NOMO-1 treated with dmso at 0.1 percent for 144 hours (cell line): ENCODE results near the gene HACE1.
"Not testable (repeated sequence)": the region's sequence is repeated elsewhere in the genome, so short reads cannot be mapped to it uniquely, and the experiment has no call there.

Source experiments
- DNase-seq: peaks from one replicate; lab custom pipeline; 2025; ENCODE audit not compliant: unreplicated experiment; lab: John Stamatoyannopoulos, UW

Gene HACE1

DNA sequence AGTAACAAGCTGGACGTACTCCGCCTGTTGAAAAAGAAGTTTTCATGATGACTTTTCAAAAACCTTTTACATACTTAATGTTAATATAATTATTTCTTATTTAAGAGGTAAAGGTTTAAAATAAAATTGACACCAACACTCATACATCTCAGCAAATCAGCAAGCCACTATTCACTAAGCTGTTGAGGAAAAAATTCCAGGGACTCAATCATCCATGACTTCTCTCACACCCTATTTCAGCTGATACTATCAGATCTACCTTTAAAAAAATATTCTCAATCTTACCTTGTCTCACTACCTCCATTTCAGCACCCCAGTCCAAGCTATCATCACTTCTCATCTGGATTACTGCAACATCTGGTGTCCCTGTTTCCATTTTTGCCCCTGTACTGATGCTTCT, 109.3 kb downstream of the HACE1 start:
- DNase-seq = no peak

DNA sequence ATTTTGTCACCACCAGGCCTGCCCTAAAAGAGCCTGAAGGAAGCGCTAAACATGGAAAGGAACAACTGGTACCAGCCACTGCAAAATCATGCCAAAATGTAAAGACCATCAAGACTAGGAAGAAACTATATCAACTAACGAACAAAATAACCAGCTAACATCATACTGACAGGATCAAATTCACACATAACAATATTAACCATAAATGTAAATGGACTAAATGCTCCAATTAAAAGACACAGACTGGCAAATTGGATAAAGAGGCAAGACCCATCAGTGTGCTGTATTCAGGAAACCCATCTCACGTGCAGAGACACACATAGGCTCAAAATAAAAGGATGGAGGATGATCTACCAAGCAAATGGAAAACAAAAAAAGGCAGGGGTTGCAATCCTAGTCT, 120.6 kb downstream of the HACE1 start:
- DNase-seq = not testable (repeated sequence)

DNA sequence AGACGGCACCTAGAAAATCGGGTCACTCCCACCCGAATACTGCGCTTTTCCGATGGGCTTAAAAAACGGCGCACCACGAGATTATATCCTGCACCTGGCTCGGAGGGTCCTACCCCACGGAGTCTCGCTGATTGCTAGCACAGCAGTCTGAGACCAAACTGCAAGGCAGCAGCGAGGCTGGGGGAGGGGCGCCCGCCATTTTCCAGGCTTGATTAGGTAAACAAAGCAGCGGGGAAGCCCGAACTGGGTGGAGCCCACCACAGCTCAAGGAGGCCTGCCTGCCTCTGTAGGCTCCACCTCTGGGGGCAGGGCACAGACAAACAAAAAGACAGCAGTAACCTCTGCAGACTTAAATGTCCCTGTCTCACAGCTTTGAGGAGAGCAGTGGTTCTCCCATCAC, 122.2 kb downstream of the HACE1 start:
- not testable (repeated sequence) for DNase-seq

DNA sequence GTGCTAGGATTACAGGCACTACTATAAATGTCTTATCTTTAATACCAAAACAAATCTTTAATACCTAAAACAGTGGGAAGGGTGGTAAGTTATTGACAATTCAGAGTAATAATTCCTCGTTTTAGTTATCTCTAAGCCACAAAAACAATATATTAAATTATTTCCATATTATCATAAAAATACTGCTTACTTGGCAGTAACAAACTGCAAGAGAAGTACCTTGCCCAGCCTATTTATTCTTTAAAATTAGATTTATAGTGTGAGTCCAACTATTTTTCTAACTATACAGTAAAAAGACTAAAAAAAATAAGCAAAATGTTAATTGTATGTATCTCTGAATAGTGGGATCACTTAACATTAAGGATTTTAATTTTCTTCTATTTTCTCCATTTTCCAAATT, 123.2 kb downstream of the HACE1 start:
- DNase-seq = no peak

DNA sequence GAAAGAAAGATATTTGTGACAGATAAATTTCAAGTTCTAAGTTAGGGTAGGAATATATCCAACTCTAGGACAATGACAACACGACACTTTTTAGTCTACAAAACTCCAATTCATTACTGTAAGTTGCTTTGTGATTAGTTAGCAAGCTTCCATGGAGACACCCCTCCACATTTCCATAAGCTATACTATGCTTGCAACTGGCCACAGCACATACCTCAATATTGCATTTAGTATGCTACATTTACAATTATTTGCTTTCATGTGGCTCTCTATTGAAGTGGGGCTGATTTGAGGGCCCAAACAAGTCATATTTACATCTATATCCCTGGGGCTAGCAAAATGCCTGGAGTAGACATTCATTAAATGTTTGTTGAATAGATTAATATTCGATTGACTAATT, 129.3 kb downstream of the HACE1 start:
- DNase-seq = no peak

DNA sequence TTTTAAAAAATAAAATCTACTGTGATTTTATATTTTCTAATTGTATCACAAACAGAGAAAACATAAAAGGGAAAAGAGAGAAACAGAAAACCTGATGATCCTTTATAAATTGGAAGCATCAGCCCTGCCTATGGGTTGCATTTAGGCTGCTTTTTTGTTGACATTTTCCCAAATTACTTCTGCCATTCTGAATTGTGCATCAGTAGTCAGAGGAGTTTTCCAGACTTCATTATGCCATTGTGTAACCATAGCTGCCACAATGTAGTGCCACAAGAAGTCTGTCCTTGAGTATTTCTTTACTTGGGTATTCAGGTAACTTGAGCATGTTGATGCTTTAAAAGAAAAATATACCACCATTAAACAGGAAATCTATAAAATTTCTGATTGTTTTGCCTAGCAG, 130.3 kb downstream of the HACE1 start:
- DNase-seq = no peak

DNA sequence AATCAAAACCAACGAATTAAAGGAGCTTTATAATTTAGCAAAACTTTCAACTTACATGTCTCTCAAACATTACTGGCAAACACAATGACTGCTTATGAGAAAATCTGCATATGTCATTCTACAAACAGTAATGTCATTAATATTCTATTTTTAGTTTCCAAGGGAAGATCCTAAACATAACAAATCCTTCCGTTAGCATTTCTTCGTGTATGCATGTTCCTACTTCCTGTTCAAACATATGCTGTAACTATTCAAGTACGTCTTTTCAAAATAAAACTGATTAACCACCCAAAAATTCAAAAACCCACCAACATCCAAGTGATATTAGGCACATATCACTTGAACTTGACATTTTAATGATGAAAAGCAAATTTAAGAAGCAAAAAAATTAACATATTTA, 131.3 kb downstream of the HACE1 start:
- no peak for DNase-seq

DNA sequence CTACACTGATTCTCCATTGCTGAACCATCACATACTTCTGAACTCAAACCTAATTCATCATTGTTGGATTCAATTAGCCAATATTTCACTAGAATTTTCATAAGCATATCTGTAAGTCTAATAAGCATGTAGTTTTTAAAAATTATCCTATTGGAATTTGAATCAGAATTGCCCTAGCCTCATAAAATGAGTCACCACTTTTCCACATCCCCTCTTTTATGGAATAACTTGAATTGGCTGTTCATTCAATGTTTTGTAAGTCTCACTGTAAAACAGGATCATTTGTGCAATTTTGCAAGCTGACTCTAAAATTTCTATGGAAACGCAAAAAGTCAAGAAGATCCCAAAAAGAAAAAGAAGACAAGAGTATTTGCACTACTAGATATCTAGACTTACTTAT, 141.0 kb downstream of the HACE1 start:
- DNase-seq = no peak

DNA sequence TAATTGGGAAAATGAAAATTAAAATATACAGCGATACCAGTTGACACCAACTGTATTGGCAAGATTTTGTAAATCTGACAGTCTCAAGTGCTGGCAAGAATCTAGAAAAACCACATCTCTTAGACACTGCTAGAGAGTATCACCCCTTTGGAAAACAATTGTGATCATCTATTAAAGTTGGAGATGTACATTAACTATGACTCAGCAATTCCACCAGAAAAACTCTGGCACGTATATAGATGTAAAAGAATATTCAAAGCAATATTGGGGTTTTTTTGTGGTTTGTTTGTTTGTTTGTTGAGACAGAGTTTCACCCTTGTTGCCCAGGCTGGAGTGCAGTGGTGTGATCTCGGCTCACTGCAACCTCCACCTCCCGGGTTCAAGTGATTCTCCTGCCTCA, 142.9 kb downstream of the HACE1 start:
- no peak for DNase-seq

DNA sequence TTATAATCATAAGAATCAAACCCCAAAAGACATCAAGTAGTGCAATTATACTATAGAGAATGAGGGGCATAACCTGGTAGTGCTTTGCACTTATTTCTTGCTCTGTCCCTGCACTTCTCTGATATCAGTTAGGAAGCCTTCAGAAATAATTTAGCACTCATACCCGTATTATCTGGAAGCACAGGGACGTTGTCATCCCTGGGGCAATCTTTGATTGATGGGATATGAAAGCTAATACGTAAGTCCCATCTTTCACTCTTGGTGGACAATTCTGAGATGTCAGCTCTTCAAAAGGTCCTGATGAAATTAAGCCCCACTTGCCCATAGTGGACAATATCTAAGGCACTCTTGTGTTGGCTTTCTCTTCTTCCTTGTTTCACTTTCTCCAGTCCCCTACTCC, 144.9 kb downstream of the HACE1 start:
- no peak for DNase-seq

DNA sequence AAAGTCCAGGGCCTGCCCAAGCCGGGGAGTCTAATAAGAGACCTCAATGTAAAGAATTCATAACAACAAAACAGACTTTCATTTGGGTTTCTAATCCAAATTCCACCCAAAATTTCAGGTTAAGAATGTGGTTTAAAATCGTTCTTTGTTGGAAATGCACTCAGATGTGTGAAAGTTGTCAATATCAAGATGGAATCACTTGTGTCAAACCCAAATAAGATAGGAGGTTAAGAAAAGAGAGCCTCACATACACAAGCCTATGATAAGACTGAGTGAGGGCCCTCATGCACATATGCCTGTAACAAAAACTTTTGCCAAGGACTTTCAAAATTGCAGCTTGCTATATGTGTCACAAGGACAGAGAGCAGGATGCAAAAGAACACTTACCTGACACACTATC, 145.7 kb downstream of the HACE1 start:
- no peak for DNase-seq

DNA sequence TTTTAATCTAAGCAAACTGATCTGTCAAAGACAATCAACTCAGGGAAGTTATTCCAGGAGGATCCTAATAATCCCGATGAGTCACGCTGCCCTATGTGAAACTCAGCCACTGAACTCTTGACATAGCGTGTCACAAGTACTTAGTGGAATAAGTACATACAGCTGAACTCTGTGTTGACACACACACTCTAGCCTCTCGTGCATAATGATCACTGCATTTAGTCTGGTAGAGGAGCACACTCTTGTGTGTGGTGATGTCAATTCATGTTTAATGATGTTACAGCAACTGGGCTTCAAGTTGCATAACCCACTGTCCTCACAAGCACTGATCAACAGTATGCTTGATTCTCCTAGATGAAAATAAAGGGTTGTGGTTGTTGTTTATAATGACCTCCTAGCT, 148.3 kb downstream of the HACE1 start:
- DNase-seq = peak; percentile 61

DNA sequence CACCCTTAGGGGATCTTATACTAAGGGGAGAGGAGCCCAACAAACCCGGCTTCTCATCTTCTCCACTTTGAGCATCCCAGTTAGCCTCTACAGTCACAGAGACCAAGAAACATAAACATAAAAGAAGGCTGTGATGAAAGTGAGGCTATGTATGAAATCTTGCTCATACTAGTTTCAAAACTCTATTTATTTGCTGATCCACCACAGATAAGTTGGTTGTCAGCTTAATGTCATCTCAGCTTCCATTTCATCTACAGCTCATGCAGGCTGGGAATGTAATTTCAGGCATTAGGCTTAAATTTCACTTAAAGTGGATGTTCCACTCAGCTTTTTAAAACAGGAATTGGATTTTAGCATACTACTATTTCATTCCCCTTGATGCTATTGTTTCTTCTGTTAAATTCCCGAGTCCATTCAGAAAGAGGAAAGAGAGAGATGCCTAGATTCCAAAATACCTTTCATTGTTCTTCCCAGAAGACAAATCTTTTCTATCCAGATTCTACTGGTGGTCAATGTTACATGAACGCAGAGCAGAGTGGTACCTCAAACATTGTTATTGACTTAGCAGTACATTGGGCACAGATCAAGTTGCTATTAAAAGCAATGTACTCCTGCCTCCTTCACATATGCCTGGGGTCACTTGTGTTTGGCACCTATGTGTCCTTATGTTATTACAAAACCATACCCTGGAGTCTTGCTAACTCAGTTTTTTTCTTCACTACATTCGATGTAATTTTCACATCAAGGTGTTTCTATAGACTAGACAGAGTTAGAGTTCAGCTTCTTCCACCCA, 149.0 kb downstream of the HACE1 start:
- DNase-seq = no peak

DNA sequence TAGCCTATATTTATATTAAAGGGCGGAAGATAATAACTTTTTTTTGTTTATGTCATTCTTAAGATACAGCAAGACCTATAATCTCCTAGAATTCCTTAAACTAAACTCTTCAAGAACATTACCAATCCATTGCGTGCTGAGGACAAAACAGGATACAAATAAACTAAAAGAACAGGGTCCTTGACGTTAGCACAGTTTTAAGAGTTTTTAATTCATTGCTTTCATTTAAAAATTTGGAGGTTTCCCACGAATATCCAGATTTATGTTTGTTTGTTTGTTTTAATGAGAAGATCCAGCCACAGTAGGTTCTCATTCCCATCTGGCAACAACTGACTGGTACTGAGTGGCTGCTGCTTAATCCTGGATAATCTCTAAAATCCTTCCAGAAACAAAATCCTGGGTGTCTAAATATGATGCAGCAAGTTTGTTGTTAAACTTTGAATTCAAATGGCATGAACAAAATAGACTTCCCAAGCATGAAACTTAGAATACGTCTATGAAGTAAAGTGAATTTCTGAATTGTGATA, 153.7 kb downstream of the HACE1 start:
- DNase-seq = no peak

DNA sequence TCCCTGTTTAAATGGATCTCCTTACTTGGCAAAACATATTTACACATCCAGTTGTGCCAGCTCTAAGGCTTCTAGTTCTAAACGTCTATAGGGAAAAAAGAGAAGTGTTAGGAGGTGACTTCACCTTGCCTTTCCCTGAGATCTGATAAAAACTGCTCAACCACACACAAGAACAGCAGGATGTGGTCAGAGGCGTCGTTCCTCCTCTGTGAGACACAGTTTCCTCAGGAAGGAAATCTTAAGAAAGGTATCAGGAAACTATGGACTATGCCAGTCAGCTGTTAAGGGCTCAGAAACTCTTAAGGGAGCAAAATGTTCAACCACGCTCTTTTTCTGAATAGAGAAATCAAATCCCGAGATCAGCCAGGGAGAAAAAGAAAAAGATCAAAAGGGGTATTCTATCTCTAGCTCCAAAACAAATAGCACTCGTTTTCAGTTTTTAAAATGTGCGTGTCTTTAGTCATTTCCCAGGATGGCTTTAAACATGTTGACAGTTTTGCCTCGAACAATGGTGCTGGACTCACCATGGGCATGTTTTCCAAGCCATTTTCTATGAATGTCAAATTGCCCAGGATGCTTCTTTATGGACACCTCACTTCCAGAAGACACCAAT, 154.5 kb downstream of the HACE1 start:
- DNase-seq = peak; percentile 70

DNA sequence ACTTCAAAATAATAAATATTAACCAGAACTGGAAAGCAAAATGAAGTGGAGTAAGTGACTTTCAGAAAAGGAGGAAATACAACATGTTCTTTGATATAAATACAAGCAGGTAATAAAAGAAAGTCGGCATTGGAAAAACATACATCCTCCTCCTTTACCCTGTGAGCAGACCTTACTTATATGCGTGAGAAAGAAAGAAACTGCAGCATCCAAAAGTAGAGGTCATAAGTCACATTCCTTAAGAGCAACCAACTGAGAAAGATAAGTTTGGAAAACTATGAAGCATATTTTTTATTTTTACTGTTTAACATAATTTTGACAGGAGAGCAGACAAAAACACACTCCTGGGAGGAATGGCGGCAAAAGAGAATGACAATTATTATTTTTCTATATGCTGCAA, 155.5 kb downstream of the HACE1 start:
- DNase-seq = no peak

DNA sequence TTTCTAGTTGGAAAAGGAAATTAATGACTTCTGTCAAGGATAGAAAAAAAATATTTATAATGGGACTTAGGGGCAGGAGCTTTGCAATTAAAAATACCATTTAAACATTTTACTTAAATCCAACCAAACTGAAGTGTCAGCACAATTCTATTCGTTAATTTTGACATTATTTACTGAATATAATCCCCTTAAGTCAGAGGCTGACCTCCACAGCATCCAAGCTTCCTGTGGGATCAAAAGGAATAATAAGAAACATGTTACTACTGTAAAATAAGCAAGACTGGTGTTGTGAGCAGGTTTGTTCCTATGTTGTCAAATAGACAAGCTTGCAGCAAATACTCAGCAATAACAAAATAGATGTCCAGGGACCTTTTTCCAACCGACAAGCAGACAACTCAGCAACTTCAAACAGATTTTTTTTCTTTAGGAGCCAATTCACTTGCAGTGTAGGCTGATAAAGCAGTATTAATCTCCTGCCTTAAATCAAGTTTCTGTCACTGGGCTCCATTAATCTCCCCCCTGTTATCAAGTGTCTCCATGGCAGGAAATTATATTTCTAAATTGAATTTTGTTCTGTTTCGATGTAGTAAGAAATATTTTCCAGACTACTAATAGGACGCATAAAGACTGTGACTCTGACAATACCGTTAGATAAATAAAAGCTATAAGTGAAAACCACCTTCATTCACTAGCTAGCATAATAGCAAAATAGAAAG, 157.4 kb downstream of the HACE1 start:
- DNase-seq = no peak

DNA sequence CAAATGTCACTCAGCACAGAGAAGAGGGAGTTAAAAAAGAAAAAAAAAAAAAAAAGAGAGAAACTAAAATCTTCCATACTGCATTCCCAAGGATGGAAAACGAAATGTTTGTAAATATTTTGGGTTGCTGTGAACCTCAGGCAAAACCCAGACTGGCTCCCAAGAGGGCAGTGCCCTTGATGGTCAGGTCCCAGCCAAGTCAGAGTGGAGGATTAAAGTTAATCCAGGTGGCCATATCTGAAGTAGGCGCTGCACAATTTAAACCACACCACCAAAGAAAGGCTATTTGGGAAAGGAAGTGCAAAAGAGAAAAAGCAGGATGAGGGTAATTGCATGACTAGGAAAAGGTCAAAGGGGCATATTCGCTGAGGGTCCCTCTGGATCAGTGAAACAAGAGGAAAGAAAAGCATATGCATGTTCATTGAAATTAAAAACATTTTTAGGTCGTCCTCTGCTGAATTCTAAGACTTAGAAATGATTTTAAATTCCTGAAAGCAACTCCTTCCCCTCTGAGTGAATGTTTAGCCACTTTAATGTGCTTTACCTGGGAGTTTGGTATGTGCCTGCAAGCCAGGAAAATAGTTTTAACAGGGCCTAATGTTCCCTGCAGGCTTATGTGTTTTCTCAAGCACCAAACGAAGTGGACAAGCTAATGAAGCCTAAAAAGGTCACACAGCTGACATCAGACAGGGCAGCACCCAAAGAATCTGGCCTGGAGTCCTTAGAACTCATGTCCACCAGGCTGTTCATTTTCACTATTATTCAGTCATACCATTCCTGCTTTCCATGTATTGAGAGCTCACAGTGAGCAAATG, 159.1 kb downstream of the HACE1 start:
- no peak for DNase-seq

DNA sequence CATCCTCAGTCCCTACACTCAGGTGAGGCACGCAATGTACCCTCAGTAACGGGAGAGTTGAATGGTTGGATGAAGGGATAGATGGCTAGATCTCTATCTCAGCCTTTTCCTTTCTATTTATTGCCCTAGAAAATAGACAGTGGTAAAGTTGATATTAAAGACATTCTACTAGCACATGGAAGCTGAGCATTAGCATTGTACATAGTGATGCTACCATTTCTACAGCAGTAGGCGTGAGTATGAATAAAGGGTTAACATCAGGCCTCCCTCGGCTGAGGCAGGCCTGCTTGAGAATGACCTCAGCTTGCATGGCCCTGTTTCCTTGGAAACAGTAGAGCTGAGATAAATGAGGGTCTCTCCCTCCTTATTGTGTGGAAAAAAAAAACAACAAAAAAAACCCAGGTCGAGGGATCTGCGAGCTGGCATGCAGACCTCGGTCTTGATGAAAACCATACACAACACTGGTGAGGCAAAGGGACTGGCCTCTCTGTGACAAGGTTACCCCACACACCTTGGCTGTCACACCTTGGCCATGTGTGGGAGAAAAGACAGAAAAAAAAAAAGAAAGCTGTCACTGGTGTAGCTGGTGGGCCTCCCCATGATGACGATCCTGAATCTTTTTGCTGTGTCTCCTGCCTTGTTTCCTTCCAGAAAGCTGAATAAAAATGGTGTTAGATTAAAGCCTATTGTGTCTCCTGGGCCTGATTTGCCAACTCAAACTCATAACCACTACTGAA, 160.0 kb downstream of the HACE1 start:
- no peak for DNase-seq

DNA sequence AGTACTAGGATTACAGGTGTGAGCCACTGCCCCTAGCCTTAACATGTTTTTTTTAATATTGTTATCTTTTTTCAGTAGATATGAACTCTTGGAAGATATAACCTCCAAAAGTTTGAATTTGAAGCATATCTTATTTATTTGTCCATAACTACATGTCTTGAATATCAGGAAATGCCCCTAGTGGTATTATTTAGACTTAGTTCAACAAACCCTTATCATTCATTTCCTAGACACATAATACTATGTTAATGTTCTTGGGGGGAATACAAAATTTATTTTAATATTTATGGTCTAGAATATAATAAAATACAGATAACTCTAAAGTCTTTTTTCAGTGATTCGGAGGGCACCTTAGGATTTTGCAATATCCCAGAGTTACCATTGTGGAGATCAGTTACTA, 160.7 kb downstream of the HACE1 start:
- no peak for DNase-seq

DNA sequence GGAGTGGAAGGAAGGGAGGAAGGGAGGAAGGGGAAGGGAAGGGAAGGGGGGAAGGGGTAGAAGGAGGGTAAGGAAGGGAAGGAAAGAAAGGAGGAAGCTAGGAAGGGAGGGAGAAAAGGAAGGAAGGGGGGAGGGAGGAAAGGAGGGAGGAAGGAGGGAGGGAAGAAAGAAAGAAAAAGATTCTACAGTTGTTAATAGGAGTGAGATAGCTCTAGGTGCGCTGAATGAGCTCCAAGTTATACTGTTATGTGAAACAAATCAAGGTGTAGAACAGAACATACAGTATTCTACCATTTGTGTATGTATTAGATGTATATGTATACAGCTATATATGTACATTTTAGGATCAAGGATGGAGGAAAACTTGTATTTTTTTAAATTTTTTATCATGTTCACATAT, 167.7 kb downstream of the HACE1 start:
- no peak for DNase-seq
